SK-N-SH (cell line): Measurements from ENCODE around the gene ARFGEF2. TPM values are rescaled to one million over a fixed set of nuclear protein-coding genes. Genes with fewer than 3 reads are reported as not detected.

Experiments used
- CTCF ChIA-PET: fragments of 300-600, 350-600 bp; formaldehyde crosslinking; extraction: SDS; loops from one replicate; lab custom pipeline; 2021; lab: Yijun Ruan, JAX
- POLR2A ChIA-PET: fragments of 350-600 bp; sonication (Branson Sonifier 250); formaldehyde crosslinking; extraction: SDS; loops from one replicate; lab custom pipeline; 2020; ENCODE audit warnings: antibody characterized with exemption, inconsistent platforms; lab: Yijun Ruan, JAX
- DNase-seq: peaks from one replicate; pipeline ENCODE4 v3.0.0; 2012
- H2AFZ ChIP-seq: fragments of 200-600 bp; sonication (generic); 2 replicates; pipeline ENCODE4 v1.8.1; 2016; ENCODE audit warnings: antibody characterized with exemption, mild to moderate bottlenecking, low read depth
- H3F3A ChIP-seq: fragments of 200-600 bp; sonication (generic); replicated peaks from 2 replicates; pipeline ENCODE3; 2016; ENCODE audit warnings: antibody characterized with exemption, mild to moderate bottlenecking; ENCODE audit not compliant: insufficient read depth
- H3K27ac ChIP-seq, 2 experiments: fragments of 200-500 bp in 1 of 2; fragments of 200-600 bp in 1 of 2; sonication (Bioruptor generic) in 1 of 2; sonication (generic), shearing (Covaris generic) in 1 of 2; 2 replicates each; pipeline versions ENCODE4 v1.5.1 to v1.6.1; 2014 to 2016; ENCODE audit warnings: low read depth in 2 of 2, inconsistent platforms in 1 of 2, low read length in 1 of 2, mild to moderate bottlenecking in 1 of 2, mixed read lengths in 1 of 2
- H3K27me3 ChIP-seq: fragments of 200-600 bp; sonication (generic), shearing (Covaris generic); 2 replicates; pipeline ENCODE4 v1.6.1; 2016; ENCODE audit warnings: mixed run types; ENCODE audit not compliant: insufficient read depth
- H3K36me3 ChIP-seq, 2 experiments: fragments of 200-500 bp in 1 of 2; fragments of 200-600 bp in 1 of 2; sonication (Bioruptor generic) in 1 of 2; sonication (generic) in 1 of 2; replicated peaks in 1 of 2; 2 replicates each; pipeline versions ENCODE3 to v1.5.1; 2014 to 2016; ENCODE audit warnings: low read length in 1 of 2, mild to moderate bottlenecking in 1 of 2; ENCODE audit not compliant: insufficient read depth in 2 of 2, control insufficient read depth in 1 of 2
- H3K4me1 ChIP-seq, 2 experiments: fragments of 200-500 bp in 1 of 2; fragments of 200-600 bp in 1 of 2; sonication (Bioruptor generic) in 1 of 2; sonication (generic), shearing (Covaris generic) in 1 of 2; 2 replicates each; pipeline versions ENCODE4 v1.5.1 to v1.6.1; 2014 to 2016; ENCODE audit warnings: low read depth in 1 of 2, low read length in 1 of 2, mixed run types in 1 of 2; ENCODE audit not compliant: insufficient read depth in 2 of 2, control insufficient read depth in 1 of 2
- H3K4me2 ChIP-seq: fragments of 200-600 bp; sonication (generic), shearing (Covaris generic); 2 replicates; pipeline ENCODE4 v1.6.1; 2017; ENCODE audit warnings: mixed run types
- H3K4me3 ChIP-seq, 2 experiments: fragments of 200-500 bp in 1 of 2; fragments of 200-600 bp in 1 of 2; sonication (Bioruptor generic) in 1 of 2; sonication (generic), shearing (Covaris generic) in 1 of 2; 2 replicates each; pipeline versions ENCODE4 v1.5.1 to v1.8.1; 2014 to 2016; ENCODE audit warnings: low read depth in 2 of 2, inconsistent platforms in 1 of 2, low read length in 1 of 2, mild to moderate bottlenecking in 1 of 2, mixed read lengths in 1 of 2, moderate library complexity in 1 of 2
- H3K79me2 ChIP-seq: fragments of 200-600 bp; sonication (generic); 2 replicates; pipeline ENCODE4 v1.8.1; 2017; ENCODE audit warnings: mild to moderate bottlenecking; ENCODE audit not compliant: insufficient read depth
- H3K9ac ChIP-seq: fragments of 200-600 bp; sonication (generic); 2 replicates; pipeline ENCODE4 v1.6.1; 2017; ENCODE audit warnings: mixed run types
- H3K9me2 ChIP-seq: fragments of 200-600 bp; sonication (generic); 2 replicates; pipeline ENCODE4 v1.6.1; 2017; ENCODE audit warnings: mixed run types
- H3K9me3 ChIP-seq: fragments of 200-600 bp; sonication (generic); 2 replicates; pipeline ENCODE4 v1.6.1; 2017; ENCODE audit warnings: mixed run types, mild to moderate bottlenecking, moderate library complexity
- H4K20me1 ChIP-seq: fragments of 200-600 bp; sonication (generic); 2 replicates; pipeline ENCODE4 v1.6.1; 2017; ENCODE audit warnings: mild to moderate bottlenecking, mixed run types; ENCODE audit not compliant: insufficient read depth
- FOXJ3 ChIP-seq: sonication (generic); formaldehyde crosslinking; IDR thresholded peaks from 2 replicates; pipeline ENCODE4 v1.5.1; 2020; ENCODE audit warnings: mild to moderate bottlenecking, missing genetic modification reagents
- GATA2 ChIP-seq: sonication (generic); formaldehyde crosslinking; IDR thresholded peaks from 2 replicates; pipeline ENCODE4 v1.5.0; 2020; ENCODE audit warnings: mild to moderate bottlenecking, missing genetic modification reagents
- JUND ChIP-seq: IDR thresholded peaks from 2 replicates; pipeline ENCODE4 v1.4.0; 2012
- POLR2AphosphoS5 ChIP-seq: IDR thresholded peaks from 2 replicates; pipeline ENCODE4 v1.6.1; 2012; ENCODE audit warnings: low read depth, low read length
- RAD21 ChIP-seq: IDR thresholded peaks from 2 replicates; pipeline ENCODE4 v1.6.1; 2012; ENCODE audit warnings: mild to moderate bottlenecking, low read length
- RFX5 ChIP-seq: IDR thresholded peaks from 2 replicates; pipeline ENCODE4 v1.6.1; 2012; ENCODE audit warnings: mild to moderate bottlenecking, improper control_type of control experiment, low read length
- TCF12 ChIP-seq: IDR thresholded peaks from 2 replicates; pipeline ENCODE4 v1.4.0; 2012
- WGBS: methylation state at CpG from one replicate; pipeline ENCODE4 v1.1.6; 2017; ENCODE audit warnings: low lambda C conversion rate; 5-methylcytosine and 5-hydroxymethylcytosine counted together
- polyA plus RNA-seq, 3 experiments: library from polyadenylated mRNA; depleted of rRNA; stranded (reverse); fragments of >200 nt; gene quantifications; 2 replicates each; pipeline ENCODE4 v1.2.3, GENCODE V29; 2012
- TF ChIP-seq, protein P1 (sequence below): IDR thresholded peaks from 2 replicates; pipeline ENCODE4 v1.4.0; 2012; ENCODE audit warnings: low read depth, borderline replicate concordance
- TF ChIP-seq, protein P2 (sequence below): IDR thresholded peaks from 2 replicates; pipeline ENCODE4 v1.4.0; 2012; ENCODE audit warnings: low read depth, borderline replicate concordance
- TF ChIP-seq, protein P3 (sequence below): IDR thresholded peaks from 2 replicates; pipeline ENCODE4; 2012
- TF ChIP-seq, protein P4 (sequence below): fragments of 150-350 bp; IDR thresholded peaks from 2 replicates; pipeline ENCODE4 v1.6.1; 2017; ENCODE audit warnings: antibody characterized with exemption, low read length, low read depth, borderline replicate concordance

The ARFGEF2 gene
- polyA plus RNA-seq, 1 of the 3 experiments (the other 2 are of a cell fraction): 6.1 TPM

GRCh38 chr20:48956052-48956451, 34.5 kb downstream of the ARFGEF2 start:
- no peak overlapping the region for H3K9ac ChIP-seq
- no peaks in the 10 kb centered on the region for H4K20me1 ChIP-seq
- WGBS: 98% methylated on average over 4 of the region's 4 CpGs
- H3K4me2 ChIP-seq: no peak overlapping the region
- H3K9me3 ChIP-seq: no peaks in the 10 kb centered on the region
- peaks cover 41 to 60% of the 10 kb centered on the region in 2 experiments for H3K36me3 ChIP-seq
- H3F3A ChIP-seq: no peaks in the 10 kb centered on the region
- CTCF ChIA-PET: no interaction called here
- TF ChIP-seq, protein P1, sequence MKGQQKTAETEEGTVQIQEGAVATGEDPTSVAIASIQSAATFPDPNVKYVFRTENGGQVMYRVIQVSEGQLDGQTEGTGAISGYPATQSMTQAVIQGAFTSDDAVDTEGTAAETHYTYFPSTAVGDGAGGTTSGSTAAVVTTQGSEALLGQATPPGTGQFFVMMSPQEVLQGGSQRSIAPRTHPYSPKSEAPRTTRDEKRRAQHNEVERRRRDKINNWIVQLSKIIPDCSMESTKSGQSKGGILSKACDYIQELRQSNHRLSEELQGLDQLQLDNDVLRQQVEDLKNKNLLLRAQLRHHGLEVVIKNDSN: no peak
- TF ChIP-seq GATA2 (CRISPR knock-in tag) (no peak), RAD21 (no peak), FOXJ3 (CRISPR knock-in tag) (no peak), TCF12 (no peak)
- TF ChIP-seq, protein P2, sequence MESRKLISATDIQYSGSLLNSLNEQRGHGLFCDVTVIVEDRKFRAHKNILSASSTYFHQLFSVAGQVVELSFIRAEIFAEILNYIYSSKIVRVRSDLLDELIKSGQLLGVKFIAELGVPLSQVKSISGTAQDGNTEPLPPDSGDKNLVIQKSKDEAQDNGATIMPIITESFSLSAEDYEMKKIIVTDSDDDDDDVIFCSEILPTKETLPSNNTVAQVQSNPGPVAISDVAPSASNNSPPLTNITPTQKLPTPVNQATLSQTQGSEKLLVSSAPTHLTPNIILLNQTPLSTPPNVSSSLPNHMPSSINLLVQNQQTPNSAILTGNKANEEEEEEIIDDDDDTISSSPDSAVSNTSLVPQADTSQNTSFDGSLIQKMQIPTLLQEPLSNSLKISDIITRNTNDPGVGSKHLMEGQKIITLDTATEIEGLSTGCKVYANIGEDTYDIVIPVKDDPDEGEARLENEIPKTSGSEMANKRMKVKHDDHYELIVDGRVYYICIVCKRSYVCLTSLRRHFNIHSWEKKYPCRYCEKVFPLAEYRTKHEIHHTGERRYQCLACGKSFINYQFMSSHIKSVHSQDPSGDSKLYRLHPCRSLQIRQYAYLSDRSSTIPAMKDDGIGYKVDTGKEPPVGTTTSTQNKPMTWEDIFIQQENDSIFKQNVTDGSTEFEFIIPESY: no peak
- TF ChIP-seq, protein P3, sequence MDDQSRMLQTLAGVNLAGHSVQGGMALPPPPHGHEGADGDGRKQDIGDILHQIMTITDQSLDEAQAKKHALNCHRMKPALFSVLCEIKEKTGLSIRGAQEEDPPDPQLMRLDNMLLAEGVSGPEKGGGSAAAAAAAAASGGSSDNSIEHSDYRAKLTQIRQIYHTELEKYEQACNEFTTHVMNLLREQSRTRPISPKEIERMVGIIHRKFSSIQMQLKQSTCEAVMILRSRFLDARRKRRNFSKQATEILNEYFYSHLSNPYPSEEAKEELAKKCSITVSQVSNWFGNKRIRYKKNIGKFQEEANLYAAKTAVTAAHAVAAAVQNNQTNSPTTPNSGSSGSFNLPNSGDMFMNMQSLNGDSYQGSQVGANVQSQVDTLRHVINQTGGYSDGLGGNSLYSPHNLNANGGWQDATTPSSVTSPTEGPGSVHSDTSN: no peak
- no peaks in the 10 kb centered on the region for H3K79me2 ChIP-seq
- no peak overlapping the region for H2AFZ ChIP-seq
- H3K4me1 ChIP-seq: peaks cover 0 to 2% of the 10 kb centered on the region in 2 experiments; a peak in 1 of 4 replicates
- POLR2A ChIA-PET: no interaction called here
- H3K27ac ChIP-seq: no peak overlapping the region
- no peak for DNase-seq
- no peak overlapping the region for H3K4me3 ChIP-seq
- no peaks in the 10 kb centered on the region for H3K27me3 ChIP-seq
- no peaks in the 10 kb centered on the region for H3K9me2 ChIP-seq

- Histone ChIP-seq H3K9me3 (no peaks in the 10 kb centered on the region), H3K9ac (no peak overlapping the region), H4K20me1 (no peaks in the 10 kb centered on the region), H2AFZ (no peak overlapping the region), H3F3A (no peaks in the 10 kb centered on the region), H3K4me2 (no peak overlapping the region), H3K9me2 (no peaks in the 10 kb centered on the region), H3K27ac (no peak overlapping the region), H3K27me3 (no peaks in the 10 kb centered on the region), H3K4me3 (no peak overlapping the region), H3K36me3 (peaks cover 36 to 52% of the 10 kb centered on the region in 2 experiments), H3K79me2 (no peaks in the 10 kb centered on the region), H3K4me1 (peaks cover 0 to 2% of the 10 kb centered on the region in 2 experiments; a peak in 1 of 4 replicates)
- POLR2A ChIA-PET: no interaction called here
- TF ChIP-seq RFX5 (no peak), POLR2AphosphoS5 (no peak), JUND (no peak)
- TF ChIP-seq, protein P4, sequence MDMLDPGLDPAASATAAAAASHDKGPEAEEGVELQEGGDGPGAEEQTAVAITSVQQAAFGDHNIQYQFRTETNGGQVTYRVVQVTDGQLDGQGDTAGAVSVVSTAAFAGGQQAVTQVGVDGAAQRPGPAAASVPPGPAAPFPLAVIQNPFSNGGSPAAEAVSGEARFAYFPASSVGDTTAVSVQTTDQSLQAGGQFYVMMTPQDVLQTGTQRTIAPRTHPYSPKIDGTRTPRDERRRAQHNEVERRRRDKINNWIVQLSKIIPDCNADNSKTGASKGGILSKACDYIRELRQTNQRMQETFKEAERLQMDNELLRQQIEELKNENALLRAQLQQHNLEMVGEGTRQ: no peak
- TF ChIP-seq, protein P1: 0 out of 2 replicates have a peak, but pooled peaks have one; percentile 12
- CTCF ChIA-PET: interaction anchor here (1.4 kb wide), 1 partner anchor 299 kb away, joined by 4 read pairs; no protein-coding TSS in a partner anchor
- WGBS: 8% methylated on average over 2 of the region's 2 CpGs
- no peak for DNase-seq
Measured at GRCh38 chr20:48957053-48957481, 35.6 kb downstream of the ARFGEF2 start.
